Measurements from ENCODE around the gene POC1A.

DNA sequence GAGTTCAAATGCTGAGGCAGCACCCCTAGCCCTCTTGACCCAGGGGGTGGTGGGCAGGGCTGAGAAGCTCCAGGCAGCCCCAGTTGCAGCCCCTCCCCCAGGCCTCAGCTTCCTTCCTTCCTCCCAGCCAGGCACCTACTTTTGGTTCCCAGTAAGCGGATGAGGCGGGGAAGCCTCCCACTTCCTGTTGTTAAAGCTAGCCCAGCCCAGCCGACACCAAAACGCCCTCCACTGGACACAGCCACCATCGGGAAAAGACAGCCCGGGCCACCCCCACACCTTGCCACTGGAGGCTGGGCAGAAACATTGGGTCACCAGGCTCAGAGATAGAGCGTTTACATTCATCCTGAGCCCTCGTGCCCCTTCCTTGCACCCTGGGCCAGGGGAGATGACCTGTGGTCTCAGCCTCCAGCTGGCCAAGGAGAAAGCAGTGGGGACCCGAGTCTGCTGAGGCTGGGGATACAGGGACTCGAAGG lies 101.4 kb downstream of the POC1A start:
- TF ChIP-seq GATA3 (IDR thresholded peaks at IDR 0.05; ENCODE audit: low read depth, low read length), result no peak
- no peak for TF ChIP-seq GATA2 (IDR thresholded peaks at IDR 0.05; ENCODE audit: low read depth, low read length)

Data from SH-SY5Y (cell line).